SU-DHL-6 (cell line): ENCODE measurements around the gene SLC13A2.

Source experiments
- CTCF ChIP-seq: fragments of 200-600 bp; sonication (generic); IDR thresholded peaks from one replicate; pipeline ENCODE4 v1.5.1; 2017; ENCODE audit warnings: antibody characterized with exemption, mild to moderate bottlenecking, low read length, moderate library complexity; ENCODE audit not compliant: insufficient read depth, poor library complexity, severe bottlenecking
- EZH2phosphoT487 ChIP-seq: fragments of 200-600 bp; sonication (generic), shearing (Covaris generic); conservative IDR thresholded peaks from 2 replicates; pipeline ENCODE4 v1.6.1; 2018; ENCODE audit warnings: mild to moderate bottlenecking, antibody characterized with exemption, low read length, moderate library complexity, mixed read lengths

DNA sequence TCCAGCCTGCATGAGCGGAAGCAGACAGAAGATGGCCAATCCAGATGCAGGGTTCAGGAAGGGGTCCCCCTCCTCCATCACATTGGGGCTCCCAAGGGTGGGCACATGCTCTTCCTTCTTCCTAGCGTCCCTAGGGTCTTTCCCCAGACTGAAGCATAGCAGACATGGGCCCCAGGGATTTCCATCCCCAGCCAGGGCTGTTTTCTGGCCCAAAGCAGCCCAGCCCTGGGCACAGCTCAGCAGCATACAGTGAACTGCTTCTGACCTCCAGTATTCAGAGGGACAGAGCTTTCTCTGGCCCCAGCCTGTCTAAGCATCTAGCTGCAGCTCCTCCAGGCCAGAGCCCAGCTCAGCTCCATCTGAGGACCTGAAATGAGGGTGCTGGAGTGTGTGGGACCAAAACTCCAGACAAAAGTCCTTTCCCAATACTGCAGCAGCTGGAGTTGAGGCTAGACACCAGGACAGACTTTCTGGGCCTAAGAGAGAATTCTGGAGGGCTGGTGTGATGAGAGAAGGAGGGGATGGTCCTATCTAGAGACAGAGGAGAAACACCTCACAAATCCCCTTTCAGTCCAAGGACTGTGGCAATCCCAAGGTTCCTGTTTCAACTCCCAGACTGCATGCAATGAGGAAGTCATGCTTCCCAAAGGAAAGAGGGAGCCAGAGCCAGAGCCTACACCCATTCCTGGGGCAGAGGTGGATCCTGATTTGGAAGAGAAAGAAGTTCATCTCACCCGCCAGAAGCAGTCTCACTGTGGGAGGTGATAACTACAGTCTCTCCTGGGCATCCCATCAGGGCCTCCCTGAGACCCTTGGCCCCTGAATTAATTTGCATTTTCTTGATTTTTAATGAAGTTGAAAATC lies 28.2 kb downstream of the SLC13A2 start:
- TF ChIP-seq CTCF (no peak), EZH2phosphoT487 (no peak)
